Activated naive CD8-positive, alpha-beta T cell treated with anti-CD3 and anti-CD28 coated beads, Interleukin-2, amount 50 U/mL, for 16 hours (primary cell): Measurements from ENCODE around the gene TUBB8.
"Not testable (repeated sequence)": the region's sequence is repeated elsewhere in the genome, so short reads cannot be mapped to it uniquely, and the experiment has no call there.

Source experiments
- DNase-seq: peaks from one replicate; pipeline ENCODE4 v3.0.0-alpha.2; 2020; ENCODE audit warnings: low read depth, low spot score

TUBB8 gene

DNA sequence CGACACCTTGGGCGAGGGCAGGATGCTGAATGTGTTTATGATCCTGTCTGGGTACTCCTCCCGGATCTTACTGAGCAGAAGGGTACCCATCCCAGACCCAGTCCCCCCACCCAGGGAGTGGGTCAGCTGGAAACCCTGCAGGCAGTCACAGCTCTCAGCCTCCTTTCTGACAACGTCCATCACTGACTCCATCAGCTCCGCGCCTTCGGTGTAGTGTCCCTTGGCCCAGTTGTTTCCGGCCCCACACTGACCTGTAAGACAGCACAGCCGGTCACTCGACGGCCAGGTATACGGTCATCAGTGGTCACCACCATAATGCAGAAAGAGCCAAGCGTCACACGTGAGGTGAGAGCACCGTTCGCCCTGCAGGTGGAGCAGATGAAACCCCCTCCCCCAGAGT is 1.2 kb downstream of the TUBB8 start:
- DNase-seq: not testable (repeated sequence)

DNA sequence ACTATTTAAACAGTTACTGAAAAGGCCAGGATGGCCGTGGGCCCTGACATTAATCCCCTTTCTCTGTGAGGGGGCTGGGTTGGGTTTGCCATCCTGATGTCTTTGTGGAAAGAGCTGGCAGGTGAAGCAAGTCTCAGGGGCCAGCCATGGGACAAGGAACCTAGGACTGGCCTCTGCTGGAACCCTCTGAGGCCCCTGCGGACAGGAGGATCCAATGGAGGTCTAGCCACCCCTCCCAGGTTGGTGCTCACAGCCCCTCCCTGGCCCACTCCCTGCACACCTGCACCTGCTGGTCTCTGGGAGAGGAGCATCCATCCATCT is 35.8 kb downstream of the TUBB8 start:
- DNase-seq: not testable (repeated sequence)

DNA sequence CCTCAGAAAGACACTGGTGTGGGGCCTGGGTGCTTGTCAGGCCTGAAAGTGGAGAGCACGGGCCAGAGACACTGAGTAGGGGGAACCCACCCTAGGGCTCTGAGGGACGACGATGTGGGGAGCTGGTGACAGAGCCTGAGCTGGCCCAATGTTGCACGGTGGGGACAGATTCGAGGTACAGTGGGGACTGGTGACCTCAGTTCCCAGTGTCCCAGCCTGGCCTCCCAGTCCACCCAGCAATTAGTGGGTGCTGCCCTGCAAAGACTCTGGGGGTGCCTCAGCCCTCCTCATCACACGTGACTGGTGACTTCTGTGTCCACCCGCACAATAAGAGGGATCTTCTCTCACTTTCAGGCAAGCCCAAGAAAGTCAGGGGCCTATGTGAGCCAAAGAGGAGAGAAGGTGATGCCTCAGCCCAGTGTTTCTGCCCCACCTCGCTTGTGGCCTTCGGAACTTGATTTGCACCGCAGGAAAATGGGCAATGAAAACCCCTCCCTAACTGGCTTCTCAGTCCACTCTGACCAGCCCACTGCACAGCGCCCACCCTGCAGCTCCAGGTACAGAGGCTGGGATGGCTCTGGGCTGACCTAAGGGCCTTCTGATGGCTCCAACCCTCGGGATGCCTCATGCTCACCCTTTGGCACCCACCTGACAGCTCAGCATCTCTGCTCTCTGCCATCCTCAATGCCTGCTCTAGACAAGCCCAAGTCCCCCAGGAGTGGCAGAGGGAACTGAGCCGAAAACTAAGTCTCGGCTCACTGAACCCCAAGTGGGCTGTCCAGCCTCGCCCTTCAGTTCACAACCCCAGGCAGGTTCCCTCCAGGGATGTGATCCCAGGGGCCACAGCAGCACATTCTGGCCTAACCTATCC is 36.4 kb downstream of the TUBB8 start:
- not testable (repeated sequence) for DNase-seq

DNA sequence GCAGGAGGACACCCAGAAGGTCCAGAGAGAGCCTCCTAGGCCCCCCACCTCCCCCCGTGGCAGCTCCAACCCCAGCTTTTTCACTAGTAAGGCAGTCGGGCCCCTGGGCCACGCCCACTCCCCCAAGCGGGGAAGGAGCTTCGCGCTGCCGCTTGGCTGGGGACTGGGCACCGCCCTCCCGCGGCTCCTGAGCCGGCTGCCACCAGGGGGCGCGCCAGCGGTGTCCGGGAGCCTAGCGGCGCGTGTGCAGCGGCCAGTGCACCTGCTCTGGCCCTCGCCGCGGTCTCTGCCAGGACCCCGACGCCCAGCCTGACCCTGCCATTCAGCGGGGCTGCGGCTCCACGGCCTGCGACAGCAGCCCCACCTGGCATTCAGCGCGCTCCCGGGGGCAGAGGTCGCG is 37.8 kb downstream of the TUBB8 start:
- not testable (repeated sequence) for DNase-seq

DNA sequence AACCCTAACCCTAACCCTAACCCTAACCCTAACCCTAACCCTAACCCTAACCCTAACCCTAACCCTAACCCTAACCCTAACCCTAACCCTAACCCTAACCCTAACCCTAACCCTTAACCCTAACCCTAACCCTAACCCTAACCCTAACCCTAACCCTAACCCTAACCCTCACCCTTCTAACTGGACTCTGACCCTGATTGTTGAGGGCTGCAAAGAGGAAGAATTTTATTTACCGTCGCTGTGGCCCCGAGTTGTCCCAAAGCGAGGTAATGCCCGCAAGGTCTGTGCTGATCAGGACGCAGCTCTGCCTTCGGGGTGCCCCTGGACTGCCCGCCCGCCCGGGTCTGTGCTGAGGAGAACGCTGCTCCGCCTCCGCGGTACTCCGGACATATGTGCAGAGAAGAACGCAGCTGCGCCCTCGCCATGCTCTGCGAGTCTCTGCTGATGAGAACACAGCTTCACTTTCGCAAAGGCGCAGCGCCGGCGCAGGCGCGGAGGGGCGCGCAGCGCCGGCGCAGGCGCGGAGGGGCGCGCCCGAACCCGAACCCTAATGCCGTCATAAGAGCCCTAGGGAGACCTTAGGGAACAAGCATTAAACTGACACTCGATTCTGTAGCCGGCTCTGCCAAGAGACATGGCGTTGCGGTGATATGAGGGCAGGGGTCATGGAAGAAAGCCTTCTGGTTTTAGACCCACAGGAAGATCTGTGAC is 38.7 kb downstream of the TUBB8 start:
- not testable (repeated sequence) for DNase-seq
